HG02981 (cell line): Measurements from ENCODE around the gene UBAP1.
"Not testable (repeated sequence)": the region's sequence is repeated elsewhere in the genome, so short reads cannot be mapped to it uniquely, and the experiment has no call there.

Source experiments
- ATAC-seq: cut with Tn5 transposase; IDR thresholded peaks from one replicate; pipeline ENCODE4 v1.9.1; 2021; ENCODE audit warnings: mild to moderate bottlenecking, moderate library complexity; ENCODE audit not compliant: unreplicated experiment

Gene UBAP1

GRCh38 chr9:34256987-34257585 is 78.2 kb downstream of the UBAP1 start:
- no peak for ATAC-seq

GRCh38 chr9:34259315-34259714 is 80.5 kb downstream of the UBAP1 start:
- no peak for ATAC-seq

DNA sequence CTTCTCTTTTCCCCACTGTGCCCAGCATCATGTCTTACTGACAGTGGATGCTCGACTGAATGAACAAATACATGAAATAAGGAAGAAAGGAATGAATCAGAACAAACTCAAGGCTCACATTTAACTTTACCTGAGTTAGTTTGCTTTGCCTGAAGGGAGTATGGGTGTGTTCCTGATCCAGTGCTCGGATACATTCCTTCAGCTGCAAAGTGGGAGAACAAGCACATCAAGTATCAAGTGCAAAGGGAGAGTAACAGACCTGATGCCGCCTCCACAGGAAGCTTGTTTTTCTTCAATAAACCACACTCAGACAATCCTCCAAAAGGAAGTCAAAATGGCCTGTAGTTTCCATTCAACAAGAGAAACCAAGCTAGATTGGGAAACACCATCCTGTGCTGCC is 84.1 kb downstream of the UBAP1 start:
- no peak for ATAC-seq

DNA sequence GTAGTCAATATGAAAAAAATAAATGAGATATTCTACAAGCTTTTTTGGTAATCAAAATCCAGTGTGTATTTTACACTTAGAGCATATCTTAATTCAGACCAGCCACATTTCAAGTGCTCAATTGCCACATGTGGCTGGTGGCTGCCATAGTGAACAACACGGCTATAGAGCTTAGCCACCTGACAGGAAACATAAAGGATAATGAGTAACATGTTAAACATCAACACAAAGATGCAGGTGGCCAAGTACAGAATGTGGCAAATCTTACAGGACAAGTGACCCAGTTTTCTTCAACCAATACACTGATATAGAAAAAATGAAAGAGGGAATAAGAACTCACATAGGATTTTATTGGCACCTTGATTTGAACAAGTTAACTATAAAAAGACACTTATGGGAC is 88.8 kb downstream of the UBAP1 start:
- ATAC-seq: no peak

- no peak for ATAC-seq
Observed at GRCh38 chr9:34271265-34272006, 92.6 kb downstream of the UBAP1 start.

- ATAC-seq: no peak
Observed at GRCh38 chr9:34272101-34272541, 93.3 kb downstream of the UBAP1 start.

GRCh38 chr9:34273588-34273987 is 94.7 kb downstream of the UBAP1 start:
- not testable (repeated sequence) for ATAC-seq

DNA sequence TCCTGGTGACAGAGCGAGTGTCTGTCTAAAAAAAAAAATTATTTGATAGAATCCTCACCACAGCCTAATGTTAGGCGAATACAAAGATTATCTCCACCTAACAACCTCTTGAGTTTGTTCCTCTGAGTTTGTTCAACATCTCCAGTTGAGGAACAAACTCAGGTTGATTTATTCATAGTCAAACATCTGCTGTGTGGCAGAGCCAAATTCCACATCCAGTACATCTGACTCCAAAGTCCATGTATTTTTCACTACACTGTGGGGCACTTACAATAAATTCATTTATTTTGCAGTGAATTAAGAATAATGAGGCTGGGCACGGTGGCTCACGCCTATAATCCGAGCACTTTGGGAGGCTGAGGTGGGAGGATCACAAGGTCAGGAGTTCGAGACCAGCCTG is 97.0 kb downstream of the UBAP1 start:
- no peak for ATAC-seq

GRCh38 chr9:34276772-34277171 is 97.9 kb downstream of the UBAP1 start:
- no peak for ATAC-seq

DNA sequence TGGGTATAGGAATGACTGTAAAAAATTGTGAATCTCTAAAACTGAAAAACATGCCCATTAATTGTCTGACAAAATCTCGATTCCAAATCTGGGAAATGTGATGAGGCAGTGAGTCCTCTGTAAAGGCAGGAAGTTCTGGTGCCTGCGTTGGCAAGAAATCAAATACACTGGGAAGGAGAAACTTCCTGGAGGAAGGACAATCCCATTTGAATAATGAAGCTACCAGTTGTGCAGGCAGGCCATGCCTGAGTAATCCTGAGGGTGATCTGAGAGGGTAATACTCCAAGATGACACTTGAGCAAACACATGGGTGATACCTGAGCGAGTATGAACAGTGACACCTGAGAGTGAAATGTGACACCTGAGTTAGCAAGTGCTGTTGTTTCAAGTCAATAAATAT is 100.6 kb downstream of the UBAP1 start:
- no peak for ATAC-seq

DNA sequence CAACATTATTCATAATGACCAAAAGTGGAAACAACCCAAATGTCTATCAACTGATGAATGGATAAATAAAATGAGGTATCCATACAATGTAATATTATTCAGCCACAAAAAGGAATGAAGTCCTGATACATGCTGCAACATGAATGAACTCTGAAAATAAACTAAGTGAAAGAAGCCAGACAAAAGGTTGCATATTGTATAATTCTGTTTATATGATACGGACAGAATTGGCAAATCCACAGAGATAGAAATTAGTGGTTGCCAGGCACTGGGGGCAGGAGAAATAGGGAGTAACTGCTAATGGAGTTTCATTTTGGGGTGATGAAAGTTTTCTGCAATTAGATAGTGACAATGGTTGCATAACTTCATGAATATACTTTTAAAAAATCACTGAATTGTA is 103.3 kb downstream of the UBAP1 start:
- ATAC-seq: no peak

DNA sequence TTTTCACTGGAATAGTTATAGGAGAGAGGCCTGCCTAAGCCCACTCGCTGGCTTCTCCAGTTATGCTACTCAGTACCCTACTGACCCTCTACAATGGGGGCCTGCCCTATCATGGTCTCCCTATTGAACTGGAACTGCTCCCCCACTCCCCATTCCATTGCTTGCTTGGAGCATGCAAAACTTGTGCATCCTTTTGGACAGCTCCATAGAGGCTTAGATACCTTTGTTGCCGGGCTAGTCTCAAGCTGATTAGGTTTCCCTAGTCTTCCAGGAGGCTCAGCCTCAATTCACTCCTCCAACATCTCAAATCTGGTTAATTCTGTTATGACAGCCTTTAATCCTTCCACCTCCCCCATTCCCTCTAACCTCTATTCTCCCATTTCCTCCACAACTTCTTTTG is 110.3 kb downstream of the UBAP1 start:
- ATAC-seq: no peak

DNA sequence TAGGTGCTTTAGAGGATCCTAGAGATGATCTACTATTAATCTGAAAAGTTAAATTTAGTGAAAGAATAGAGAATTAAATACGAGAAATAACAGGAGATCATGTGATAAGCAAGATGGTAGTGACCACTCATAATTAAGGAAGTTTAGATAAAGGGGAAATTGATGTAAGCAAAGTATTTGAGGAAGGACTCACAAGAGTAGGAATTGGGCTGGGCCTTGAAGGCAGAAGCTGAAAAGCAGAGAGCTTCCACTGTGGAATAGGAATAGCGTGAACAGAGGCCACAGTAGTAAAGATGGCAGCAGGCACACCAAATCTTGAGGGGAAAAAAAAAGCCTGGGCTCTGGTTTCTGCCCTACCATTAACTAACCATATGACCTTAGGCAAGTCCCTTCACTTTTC is 112.2 kb downstream of the UBAP1 start:
- ATAC-seq: no peak

- ATAC-seq: no peak
Observed at GRCh38 chr9:34291423-34291822, 112.6 kb downstream of the UBAP1 start.

DNA sequence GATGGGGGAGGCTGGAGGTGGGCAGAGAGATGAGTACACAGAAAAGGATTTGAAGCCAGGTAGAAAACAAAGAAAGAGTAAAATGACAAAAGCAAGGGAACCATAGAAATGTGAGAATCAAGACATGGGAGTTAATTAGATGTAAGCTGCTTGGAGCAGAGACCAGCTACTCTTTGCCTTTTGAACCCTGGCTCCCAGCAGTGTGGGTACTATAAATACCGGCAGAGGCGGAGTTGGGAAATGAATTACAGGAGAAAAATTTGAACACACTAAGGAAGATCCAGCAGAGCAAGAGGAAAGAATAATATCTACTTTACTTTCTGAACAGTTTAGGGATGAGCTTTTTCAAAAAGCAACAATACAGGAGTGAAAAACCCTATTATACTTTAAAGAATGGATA is 113.7 kb downstream of the UBAP1 start:
- no peak for ATAC-seq

DNA sequence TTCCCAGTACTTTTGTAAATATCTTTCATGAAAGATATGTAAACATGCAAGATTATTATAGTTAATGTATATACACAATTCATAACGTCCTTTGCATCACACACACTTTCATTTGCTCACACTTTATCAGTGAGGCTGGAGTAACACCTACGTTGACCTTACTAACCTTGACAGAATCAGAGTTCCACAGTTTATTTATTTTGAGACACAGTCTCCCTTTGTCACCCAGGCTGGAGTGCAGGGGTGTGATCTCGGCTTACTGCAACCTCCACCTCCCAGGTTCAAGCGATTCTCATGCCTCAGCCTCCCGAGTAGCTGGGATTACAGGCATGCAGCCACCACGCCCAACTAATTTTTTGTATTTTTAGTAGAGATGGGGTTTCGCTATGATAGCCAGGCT is 122.2 kb downstream of the UBAP1 start:
- not testable (repeated sequence) for ATAC-seq
